ENCODE results near the gene IL10RB. TPM values are rescaled to one million over a fixed set of nuclear protein-coding genes. Genes with fewer than 3 reads are reported as not detected.

IL10RB gene
- total and polyA plus RNA-seq, 2 of the 8 experiments (the other 6 are each of a cell fraction or from before 2014, with no cell fraction given) = 2.7 to 3.2 TPM

GRCh38 chr21:33251119-33251518 is 15.0 kb upstream of the IL10RB start (continued):
- TF ChIP-seq CHD7 (IDR thresholded peaks at IDR 0.05; ENCODE audit: insufficient replicate concordance, low read length) = no peak
- TF ChIP-seq CBX5 (IDR thresholded peaks at IDR 0.05; ENCODE audit: low read depth, low read length) = no peak
- TF ChIP-seq SRF (IDR thresholded peaks at IDR 0.05; ENCODE audit: low read depth, low read length) = no peak
- no peak for TF ChIP-seq BACH1 (IDR thresholded peaks at IDR 0.05; ENCODE audit: low read length)
- no peak for TF ChIP-seq CBX8 (IDR thresholded peaks at IDR 0.05; ENCODE audit: borderline replicate concordance, low read depth, low read length)
- no peak for TF ChIP-seq CHD2 (IDR thresholded peaks at IDR 0.05; ENCODE audit: low read length)
- no peak for TF ChIP-seq SUZ12 (IDR thresholded peaks at IDR 0.05; ENCODE audit: low read length)
- TF ChIP-seq PHF8 (conservative IDR thresholded peaks at IDR 0.05; ENCODE audit: low read depth, low read length) = no peak
- no peak for TF ChIP-seq HDAC2 (IDR thresholded peaks at IDR 0.05; ENCODE audit: borderline replicate concordance in 1 of 2, low read depth in 2 of 2, low read length in 2 of 2)
- no peak for TF ChIP-seq TAF1 (IDR thresholded peaks at IDR 0.05; ENCODE audit: low read depth, low read length)
- TF ChIP-seq CEBPB (IDR thresholded peaks at IDR 0.05; ENCODE audit: low read depth, low read length) = no peak

Measured in H1 (cell line).